Osteoblast (primary cell): ENCODE measurements around the gene STOX1. TPM values are rescaled to one million over a fixed set of nuclear protein-coding genes. Genes with fewer than 3 reads are reported as not detected.
"Not testable (repeated sequence)": the region's sequence is repeated elsewhere in the genome, so short reads cannot be mapped to it uniquely, and the experiment has no call there.

Source experiments
- DNase-seq: peaks from one replicate; pipeline ENCODE4 v3.0.0; 2011; ENCODE audit warnings: low spot score, mixed read lengths; ENCODE audit not compliant: insufficient read length; ENCODE audit errors: missing footprints
- H2AFZ ChIP-seq: 2 replicates; pipeline ENCODE4 v1.6.0; 2011; ENCODE audit warnings: mild to moderate bottlenecking, low read length
- H3K27ac ChIP-seq: 2 replicates; pipeline ENCODE4 v1.5.1; 2011; ENCODE audit warnings: mild to moderate bottlenecking, low read depth, low read length, moderate library complexity
- H3K27me3 ChIP-seq: 2 replicates; pipeline ENCODE4 v1.6.0; 2012; ENCODE audit warnings: mild to moderate bottlenecking, control low read depth, inconsistent platforms, low read length, moderate library complexity; ENCODE audit not compliant: insufficient read depth
- H3K36me3 ChIP-seq: 2 replicates; pipeline ENCODE4 v1.5.1; 2011; ENCODE audit warnings: mild to moderate bottlenecking, low read length, control low read depth, moderate library complexity; ENCODE audit not compliant: insufficient read depth
- H3K4me1 ChIP-seq: 2 replicates; pipeline ENCODE4 v1.5.1; 2011; ENCODE audit warnings: mild to moderate bottlenecking, low read length, control low read depth, moderate library complexity; ENCODE audit not compliant: insufficient read depth
- H3K4me2 ChIP-seq: 2 replicates; pipeline ENCODE4 v1.6.0; 2011; ENCODE audit warnings: mild to moderate bottlenecking, low read length; ENCODE audit not compliant: insufficient read depth
- H3K4me3 ChIP-seq: fragments of 200-600 bp; sonication (generic); 3 replicates; pipeline ENCODE4 v1.5.1; 2012; ENCODE audit warnings: mild to moderate bottlenecking, low read length, inconsistent platforms; ENCODE audit not compliant: insufficient read depth
- H3K79me2 ChIP-seq: 2 replicates; pipeline ENCODE4 v1.6.0; 2012; ENCODE audit warnings: mild to moderate bottlenecking, low read length, control low read depth, inconsistent platforms; ENCODE audit not compliant: insufficient read depth
- H3K9me3 ChIP-seq: 2 replicates; pipeline ENCODE4 v1.5.1; 2011; ENCODE audit warnings: low read depth, low read length, control low read depth
- H4K20me1 ChIP-seq: 2 replicates; pipeline ENCODE4 v1.6.0; 2012; ENCODE audit warnings: mild to moderate bottlenecking, low read length, control low read depth; ENCODE audit not compliant: insufficient read depth
- CTCF ChIP-seq: IDR thresholded peaks from 2 replicates; pipeline ENCODE4 v1.5.1; 2011; ENCODE audit warnings: mild to moderate bottlenecking, low read depth, low read length, moderate library complexity; ENCODE audit errors: extremely low read depth
- total RNA-seq: library from RNA; depleted of rRNA; stranded (reverse); fragments of >200 nt; gene quantifications from 2 replicates; pipeline ENCODE4 v1.2.3, GENCODE V29; 2012

The STOX1 gene
- total RNA-seq, 1 donor: under 0.01 TPM

GRCh38 chr10:68827592-68827959 lies 245 bp downstream of the STOX1 start:
- Histone ChIP-seq H3K27me3 (peaks cover 35% of the 10 kb centered on the region), H3K4me2 (peak overlapping the region; percentile 86), H3K4me3 (peak overlapping the region; percentile 72)
- not testable (repeated sequence) for H3K27ac ChIP-seq, H3K79me2 ChIP-seq, H3K4me1 ChIP-seq, H3K9me3 ChIP-seq, H2AFZ ChIP-seq, H3K36me3 ChIP-seq, DNase-seq, H4K20me1 ChIP-seq

- H3K4me1 ChIP-seq, H2AFZ ChIP-seq, H3K9me3 ChIP-seq, H4K20me1 ChIP-seq, H3K4me3 ChIP-seq, H3K79me2 ChIP-seq, H3K36me3 ChIP-seq, H3K27ac ChIP-seq: not testable (repeated sequence)
- Histone ChIP-seq H3K27me3 (peaks cover 38% of the 10 kb centered on the region), H3K4me2 (peak overlapping the region; percentile 60)
- peak; percentile 80 for DNase-seq
Measured at GRCh38 chr10:68828083-68828601, 811 bp downstream of the STOX1 start.

- Histone ChIP-seq H3K4me3 (no peak overlapping the region), H3K4me1 (peaks cover 4% of the 10 kb centered on the region), H3K9me3 (no peaks in the 10 kb centered on the region), H3K36me3 (no peaks in the 10 kb centered on the region), H4K20me1 (no peaks in the 10 kb centered on the region), H3K79me2 (no peaks in the 10 kb centered on the region), H3K27ac (no peak overlapping the region), H3K4me2 (no peak overlapping the region), H2AFZ (no peak overlapping the region), H3K27me3 (peaks cover 44% of the 10 kb centered on the region)
- DNase-seq: no peak
- no peak for TF ChIP-seq CTCF
Measured at GRCh38 chr10:68828833-68829232, 1.5 kb downstream of the STOX1 start.

GRCh38 chr10:68829521-68829920 lies 2.2 kb downstream of the STOX1 start:
- no peaks in the 10 kb centered on the region for H3K9me3 ChIP-seq
- no peaks in the 10 kb centered on the region for H3K36me3 ChIP-seq
- no peaks in the 10 kb centered on the region for H3K79me2 ChIP-seq

More at GRCh38 chr10:68829521-68829920, 2.2 kb downstream of the STOX1 start:
- no peak for DNase-seq
- Histone ChIP-seq H4K20me1 (no peaks in the 10 kb centered on the region), H3K27me3 (peaks cover 50% of the 10 kb centered on the region), H2AFZ (no peak overlapping the region), H3K4me1 (peaks cover 4% of the 10 kb centered on the region), H3K27ac (no peak overlapping the region), H3K4me3 (no peak overlapping the region), H3K4me2 (no peak overlapping the region)
- no peak for TF ChIP-seq CTCF
